ENCODE measurements around the gene B3GNT8. TPM values are rescaled to one million over a fixed set of nuclear protein-coding genes. Genes with fewer than 3 reads are reported as not detected.
"Not testable (repeated sequence)": the region's sequence is repeated elsewhere in the genome, so short reads cannot be mapped to it uniquely, and the experiment has no call there.

B3GNT8 gene
- total and polyA plus RNA-seq, 11 donors: 5.0 to 12.6 (median 9.4) TPM

GRCh38 chr19:41435936-41436673 lies 8.9 kb upstream of the B3GNT8 start:
- WGBS, 4 donors: 94 to 95% (median 94%) methylated on average over 19 of the region's 19 CpGs
- peaks cover 0 to 64% (median 40%) of the 10 kb centered on the region in 9 donors for H3K36me3 ChIP-seq
- peak in 1 of 5 donors; percentile 17 for DNase-seq

GRCh38 chr19:41435376-41435775 lies 8.2 kb upstream of the B3GNT8 start:
- intact Hi-C loops (cut with DNase I): loop anchor here in 6 of 10 donors (5.0 to 10.0 kb wide), 5 partner anchors 38 to 231 kb away; partner anchors contain the start of genes BCKDHA (in 4 of the 6), EXOSC5 (in 4 of the 6) and HNRNPUL1 (in 1 of the 6)
- peaks cover 0 to 67% (median 42%) of the 10 kb centered on the region in 9 donors for H3K36me3 ChIP-seq

More at GRCh38 chr19:41435936-41436673, 8.9 kb upstream of the B3GNT8 start:
- no peaks in the 10 kb centered on the region for H3K9me3 ChIP-seq
- H3K27me3 ChIP-seq: no peaks in the 10 kb centered on the region
- ATAC-seq: no peak
- TF ChIP-seq CTCF (IDR thresholded peaks at IDR 0.05): no peak
- no peak for TF ChIP-seq POLR2A (IDR thresholded peaks at IDR 0.05)
- H3K4me3 ChIP-seq: no peak overlapping the region
- intact Hi-C loops (cut with DNase I): loop anchor here in 6 of 10 donors (5.0 to 10.0 kb wide), 5 partner anchors 39 to 231 kb away; partner anchors contain the start of genes BCKDHA (in 4 of the 6), EXOSC5 (in 4 of the 6) and HNRNPUL1 (in 1 of the 6)
- H3K27ac ChIP-seq: no peak overlapping the region
- peaks cover 0 to 38% (median 19%) of the 10 kb centered on the region in 12 donors for H3K4me1 ChIP-seq

GRCh38 chr19:41434450-41434849 lies 7.3 kb upstream of the B3GNT8 start:
- Histone ChIP-seq H3K4me3 (no peak overlapping the region), H3K36me3 (peaks cover 0 to 67% (median 42%) of the 10 kb centered on the region in 9 donors), H3K27ac (no peak overlapping the region), H3K4me1 (peaks cover 0 to 42% (median 17%) of the 10 kb centered on the region in 12 donors), H3K27me3 (no peaks in the 10 kb centered on the region), H3K9me3 (no peaks in the 10 kb centered on the region)
- no peak for ATAC-seq
- intact Hi-C loops (cut with DNase I): loop anchor here in 5 of 10 donors (5.0 to 10.0 kb wide), 4 partner anchors 107 to 230 kb away; partner anchors contain the start of gene HNRNPUL1 (in 1 of the 5)
- WGBS, 4 donors: 85 to 89% (median 87%) methylated on average over 5 of the region's 5 CpGs
- DNase-seq: peak in 1 of 5 donors; percentile 9
- TF ChIP-seq CTCF (IDR thresholded peaks at IDR 0.05) (no peak), POLR2A (IDR thresholded peaks at IDR 0.05) (no peak)

More at GRCh38 chr19:41435376-41435775, 8.2 kb upstream of the B3GNT8 start:
- not testable (repeated sequence) for H3K9me3 ChIP-seq, ATAC-seq, H3K27me3 ChIP-seq, H3K4me3 ChIP-seq, H3K27ac ChIP-seq
- DNase-seq: peak in 1 of 5 donors; percentile 13
- 94 to 97% (median 97%) methylated on average over 11 of the region's 11 CpGs for WGBS, 4 donors
- peaks cover 0 to 43% (median 22%) of the 10 kb centered on the region in 12 donors for H3K4me1 ChIP-seq

- no peak for ATAC-seq
- WGBS, 4 donors: 52 to 82% (median 66%) methylated on average over 10 to 18 of the region's 18 CpGs
- peak overlapping the region in 8 of 12 donors; percentile 3 to 99 (median 56) for H3K27ac ChIP-seq
- peaks cover 0 to 67% (median 42%) of the 10 kb centered on the region in 9 donors for H3K36me3 ChIP-seq
- H3K9me3 ChIP-seq: no peaks in the 10 kb centered on the region
- no peaks in the 10 kb centered on the region for H3K27me3 ChIP-seq
- no peak overlapping the region for H3K4me3 ChIP-seq
- TF ChIP-seq POLR2A (IDR thresholded peaks at IDR 0.05): no peak
- no peak for TF ChIP-seq CTCF (IDR thresholded peaks at IDR 0.05)
- intact Hi-C loops (cut with DNase I): loop anchor here in 5 of 10 donors (5.0 to 10.0 kb wide), 4 partner anchors 106 to 228 kb away; partner anchors contain the start of gene HNRNPUL1 (in 1 of the 5)
- DNase-seq: peak in 1 of 5 donors; percentile 46
- H3K4me1 ChIP-seq: peaks cover 5 to 42% (median 20%) of the 10 kb centered on the region in 12 donors
Observed at GRCh38 chr19:41433171-41433570, 6.0 kb upstream of the B3GNT8 start.
